H9 (cell line): ENCODE measurements around the gene IL17REL. TPM values are rescaled to one million over a fixed set of nuclear protein-coding genes. Genes with fewer than 3 reads are reported as not detected.
"Not testable (repeated sequence)": the region's sequence is repeated elsewhere in the genome, so short reads cannot be mapped to it uniquely, and the experiment has no call there.

Source experiments
- DNase-seq: peaks from one replicate; pipeline ENCODE4 v3.0.0-alpha.2; 2017
- H2AFZ ChIP-seq: one replicate; pipeline ENCODE4 v1.6.1; 2013; ENCODE audit warnings: mild to moderate bottlenecking, low read length, control low read depth, moderate library complexity
- H2AK5ac ChIP-seq: 2 replicates; pipeline ENCODE4 v1.6.1; 2013; ENCODE audit warnings: low read length, control low read depth, mixed read lengths; ENCODE audit not compliant: insufficient read length
- H2BK120ac ChIP-seq: one replicate; pipeline ENCODE4 v1.6.1; 2013; ENCODE audit warnings: low read depth, mild to moderate bottlenecking, low read length, control low read depth, inconsistent platforms; ENCODE audit not compliant: poor library complexity, severe bottlenecking
- H2BK12ac ChIP-seq: 2 replicates; pipeline ENCODE4 v1.6.1; 2013; ENCODE audit warnings: low read length, control low read depth, mixed read lengths, low read depth; ENCODE audit not compliant: insufficient read length
- H2BK15ac ChIP-seq: 2 replicates; pipeline ENCODE4 v1.6.1; 2013; ENCODE audit warnings: low read depth, low read length, control low read depth
- H2BK20ac ChIP-seq: one replicate; pipeline ENCODE4 v1.6.1; 2013; ENCODE audit warnings: low read depth, mild to moderate bottlenecking, low read length, control low read depth, inconsistent platforms; ENCODE audit not compliant: poor library complexity, severe bottlenecking
- H2BK5ac ChIP-seq: 2 replicates; pipeline ENCODE4 v1.6.1; 2013; ENCODE audit warnings: low read length, control low read depth, mixed read lengths; ENCODE audit not compliant: insufficient read length
- H3K14ac ChIP-seq: 2 replicates; pipeline ENCODE4 v1.6.1; 2013; ENCODE audit warnings: low read length, control low read depth; ENCODE audit not compliant: insufficient read depth
- H3K18ac ChIP-seq: 2 replicates; pipeline ENCODE4 v1.6.1; 2013; ENCODE audit warnings: low read depth, mild to moderate bottlenecking, mixed read lengths, low read length, control low read depth; ENCODE audit not compliant: insufficient read length
- H3K23ac ChIP-seq: 2 replicates; pipeline ENCODE4 v1.6.1; 2013; ENCODE audit warnings: low read length, control low read depth, mixed read lengths, low read depth; ENCODE audit not compliant: insufficient read length
- H3K23me2 ChIP-seq: 2 replicates; pipeline ENCODE4 v1.6.1; 2013; ENCODE audit warnings: low read depth, mild to moderate bottlenecking, mixed read lengths, low read length, control low read depth; ENCODE audit not compliant: insufficient read length, poor library complexity, severe bottlenecking
- H3K27ac ChIP-seq: 2 replicates; pipeline ENCODE4 v1.5.1; 2013; ENCODE audit warnings: low read length, control low read depth, mixed read lengths, low read depth; ENCODE audit not compliant: insufficient read length
- H3K27me3 ChIP-seq: 2 replicates; pipeline ENCODE4 v1.6.1; 2013; ENCODE audit warnings: low read length, control low read depth, inconsistent platforms; ENCODE audit not compliant: insufficient read depth
- H3K4ac ChIP-seq: 2 replicates; pipeline ENCODE4 v1.6.1; 2013; ENCODE audit warnings: low read depth, mild to moderate bottlenecking, control low read depth, inconsistent platforms, low read length, moderate library complexity
- H3K4me1 ChIP-seq: 2 replicates; pipeline ENCODE4 v1.6.1; 2013; ENCODE audit warnings: low read length, control low read depth, inconsistent platforms; ENCODE audit not compliant: insufficient read depth
- H3K4me2 ChIP-seq: 2 replicates; pipeline ENCODE4 v1.6.1; 2013; ENCODE audit warnings: low read length, control low read depth, mixed read lengths; ENCODE audit not compliant: insufficient read length, insufficient read depth
- H3K56ac ChIP-seq: 2 replicates; pipeline ENCODE4 v1.6.1; 2013; ENCODE audit warnings: low read depth, mild to moderate bottlenecking, mixed read lengths, low read length, control low read depth; ENCODE audit not compliant: insufficient read length
- H3K79me1 ChIP-seq: 2 replicates; pipeline ENCODE4 v1.6.1; 2013; ENCODE audit warnings: low read depth, mild to moderate bottlenecking, moderate library complexity, low read length, control low read depth, inconsistent platforms; ENCODE audit not compliant: insufficient read depth, poor library complexity, severe bottlenecking
- H3K79me2 ChIP-seq: 2 replicates; pipeline ENCODE4 v1.6.1; 2013; ENCODE audit warnings: low read length, control low read depth, inconsistent platforms; ENCODE audit not compliant: insufficient read depth
- H3K9ac ChIP-seq: 2 replicates; pipeline ENCODE4 v1.6.1; 2013; ENCODE audit warnings: low read length, control low read depth, mixed read lengths; ENCODE audit not compliant: insufficient read length; ENCODE audit errors: extremely low read depth
- H3K9me3 ChIP-seq: one replicate; pipeline ENCODE4 v1.6.1; 2013; ENCODE audit warnings: low read depth, low read length, inconsistent platforms; ENCODE audit not compliant: control insufficient read depth
- H3T11ph ChIP-seq: one replicate; pipeline ENCODE4 v1.6.1; 2013; ENCODE audit warnings: mild to moderate bottlenecking, low read length, control low read depth, inconsistent platforms
- H4K20me1 ChIP-seq: one replicate; pipeline ENCODE4 v1.6.1; 2013; ENCODE audit not compliant: control insufficient read depth, insufficient read length, insufficient read depth
- H4K5ac ChIP-seq: 2 replicates; pipeline ENCODE4 v1.6.1; 2013; ENCODE audit warnings: low read depth, mild to moderate bottlenecking, mixed read lengths, low read length, control low read depth; ENCODE audit not compliant: insufficient read length
- H4K8ac ChIP-seq: replicated peaks from 2 replicates; pipeline ENCODE4 v1.6.1; 2013; ENCODE audit warnings: low read length, control low read depth, mixed read lengths, low read depth; ENCODE audit not compliant: insufficient read length
- H4K91ac ChIP-seq: 2 replicates; pipeline ENCODE4 v1.6.1; 2013; ENCODE audit warnings: low read depth, mild to moderate bottlenecking, moderate library complexity, mixed read lengths, low read length, control low read depth; ENCODE audit not compliant: insufficient read length
- H3K27ac Mint-ChIP-seq, 3 experiments: 2 replicates in 2 of 3; 3 replicates in 1 of 3; pipeline ENCODE4 v1.8.0; 2020 to 2021; ENCODE audit warnings: mixed read lengths in 3 of 3, mild to moderate bottlenecking in 1 of 3, moderate library complexity in 1 of 3
- H3K27me3 Mint-ChIP-seq: 2 replicates; pipeline ENCODE4 v1.8.0; 2021; ENCODE audit warnings: low read depth, mild to moderate bottlenecking, moderate library complexity, mixed read lengths
- H3K36me3 Mint-ChIP-seq, 3 experiments: 2 replicates in 2 of 3; 3 replicates in 1 of 3; pipeline ENCODE4 v1.8.0; 2020 to 2021; ENCODE audit warnings: low read depth in 3 of 3, mixed read lengths in 3 of 3; ENCODE audit not compliant: insufficient read depth in 1 of 3
- H3K4me1 Mint-ChIP-seq, 2 experiments: 2 replicates each; pipeline ENCODE4 v1.8.0; 2020; ENCODE audit warnings: mixed read lengths in 2 of 2
- H3K4me3 Mint-ChIP-seq, 2 experiments: 2 replicates in 1 of 2; 3 replicates in 1 of 2; pipeline ENCODE4 v1.8.0; 2020 to 2021; ENCODE audit warnings: mild to moderate bottlenecking in 2 of 2, mixed read lengths in 2 of 2, moderate library complexity in 1 of 2
- H3K9me3 Mint-ChIP-seq, 2 experiments: 2 replicates in 1 of 2; 3 replicates in 1 of 2; pipeline ENCODE4 v1.8.0; 2020; ENCODE audit warnings: mild to moderate bottlenecking in 2 of 2, mixed read lengths in 2 of 2, moderate library complexity in 1 of 2
- WGBS: extraction: QIAGEN DNeasy Blood & Tissue Kit; methylation state at CpG from one replicate; pipeline ENCODE4 v1.1.7; 2013; ENCODE audit warnings: missing lambda C conversion rate, low lambda C conversion rate, mixed read lengths; ENCODE audit not compliant: insufficient read length; ENCODE audit errors: extremely low coverage; 5-methylcytosine and 5-hydroxymethylcytosine counted together
- total RNA-seq: library from RNA; stranded (reverse); gene quantifications from 2 replicates; pipeline ENCODE4 v1.2.1, GENCODE V29; 2021
- TF ChIP-seq, protein P1 (sequence below): fragments of 200-600 bp; sonication (generic); conservative IDR thresholded peaks from 3 replicates; pipeline ENCODE4 v1.8.0; 2021; ENCODE audit warnings: antibody characterized with exemption, mild to moderate bottlenecking

Gene IL17REL
- total RNA-seq, 1 experiment from 2014 or later: 0.20 TPM

GRCh38 chr22:49991167-49991566 lies 21.4 kb downstream of the IL17REL start:
- Histone ChIP-seq H3K23me2 (no peaks in the 10 kb centered on the region), H3K4me1 (no peaks in the 10 kb centered on the region), H3K14ac (no peak overlapping the region), H2AK5ac (no peak overlapping the region), H2BK15ac (no peak overlapping the region), H2BK12ac (no peak overlapping the region), H4K91ac (no peak overlapping the region), H2BK20ac (no peak overlapping the region), H3K79me2 (no peaks in the 10 kb centered on the region), H3K56ac (no peak overlapping the region), H2BK120ac (no peak overlapping the region), H3K27ac (no peak overlapping the region), H3K4me2 (no peak overlapping the region), H3K27me3 (no peaks in the 10 kb centered on the region), H4K8ac (no peak overlapping the region), H3K4ac (no peak overlapping the region), H3K9ac (no peak overlapping the region), H3K18ac (no peak overlapping the region), H3K23ac (no peak overlapping the region), H3K79me1 (no peaks in the 10 kb centered on the region), H4K5ac (no peak overlapping the region), H3T11ph (no peak overlapping the region), H4K20me1 (no peaks in the 10 kb centered on the region), H3K9me3 (no peaks in the 10 kb centered on the region), H2BK5ac (no peak overlapping the region), H2AFZ (no peak overlapping the region)
- Mint-ChIP-seq H3K27ac (no peak overlapping the region), H3K4me1 (peaks cover 3% of the 10 kb centered on the region in 2 experiments; a peak in 1 of 4 replicates), H3K27me3 (peaks cover 56% of the 10 kb centered on the region), H3K9me3 (peaks cover 34 to 39% of the 10 kb centered on the region in 2 experiments), H3K4me3 (no peak overlapping the region), H3K36me3 (peaks cover 0 to 5% (median 1%) of the 10 kb centered on the region in 3 experiments; a peak in 3 of 7 replicates)
- DNase-seq: no peak
- WGBS: no CpG with 5 or more reads among the region's 6 CpGs
- TF ChIP-seq, protein P1, sequence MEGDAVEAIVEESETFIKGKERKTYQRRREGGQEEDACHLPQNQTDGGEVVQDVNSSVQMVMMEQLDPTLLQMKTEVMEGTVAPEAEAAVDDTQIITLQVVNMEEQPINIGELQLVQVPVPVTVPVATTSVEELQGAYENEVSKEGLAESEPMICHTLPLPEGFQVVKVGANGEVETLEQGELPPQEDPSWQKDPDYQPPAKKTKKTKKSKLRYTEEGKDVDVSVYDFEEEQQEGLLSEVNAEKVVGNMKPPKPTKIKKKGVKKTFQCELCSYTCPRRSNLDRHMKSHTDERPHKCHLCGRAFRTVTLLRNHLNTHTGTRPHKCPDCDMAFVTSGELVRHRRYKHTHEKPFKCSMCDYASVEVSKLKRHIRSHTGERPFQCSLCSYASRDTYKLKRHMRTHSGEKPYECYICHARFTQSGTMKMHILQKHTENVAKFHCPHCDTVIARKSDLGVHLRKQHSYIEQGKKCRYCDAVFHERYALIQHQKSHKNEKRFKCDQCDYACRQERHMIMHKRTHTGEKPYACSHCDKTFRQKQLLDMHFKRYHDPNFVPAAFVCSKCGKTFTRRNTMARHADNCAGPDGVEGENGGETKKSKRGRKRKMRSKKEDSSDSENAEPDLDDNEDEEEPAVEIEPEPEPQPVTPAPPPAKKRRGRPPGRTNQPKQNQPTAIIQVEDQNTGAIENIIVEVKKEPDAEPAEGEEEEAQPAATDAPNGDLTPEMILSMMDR: no peak

DNA sequence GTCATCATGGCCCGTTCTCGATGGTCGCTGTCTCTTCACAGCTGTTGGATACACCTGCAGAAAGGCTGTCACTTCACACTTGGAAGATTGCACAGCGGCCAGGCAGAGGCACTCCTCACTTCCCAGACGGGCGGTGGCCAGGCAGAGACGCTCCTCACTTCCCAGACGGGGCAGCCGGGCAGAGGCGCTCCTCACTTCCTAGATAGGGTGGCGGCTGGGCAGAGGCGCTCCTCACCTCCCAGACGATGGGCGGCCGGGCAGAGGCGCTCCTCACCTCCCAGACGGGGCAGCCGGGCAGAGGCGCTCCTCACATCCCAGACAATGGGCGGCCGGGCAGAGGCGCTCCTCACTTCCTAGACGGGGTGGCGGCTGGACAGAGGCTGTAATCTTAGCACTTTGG lies 22.7 kb downstream of the IL17REL start:
- H2AK5ac ChIP-seq, H3K23ac ChIP-seq, H3K36me3 Mint-ChIP-seq, H2BK15ac ChIP-seq, H3K27me3 ChIP-seq, H3K4me3 Mint-ChIP-seq, H3K4me2 ChIP-seq, DNase-seq, H3K9ac ChIP-seq, H3K23me2 ChIP-seq, H3K9me3 ChIP-seq, H2AFZ ChIP-seq, H3K27ac Mint-ChIP-seq, H2BK12ac ChIP-seq, H2BK120ac ChIP-seq, H2BK20ac ChIP-seq, H3T11ph ChIP-seq, H3K4ac ChIP-seq, H2BK5ac ChIP-seq, H3K79me1 ChIP-seq, H3K4me1 ChIP-seq, H4K5ac ChIP-seq, H4K20me1 ChIP-seq, H3K18ac ChIP-seq, H3K4me1 Mint-ChIP-seq, H4K8ac ChIP-seq, H3K56ac ChIP-seq, H3K14ac ChIP-seq, H3K79me2 ChIP-seq, H4K91ac ChIP-seq, H3K27ac ChIP-seq: not testable (repeated sequence)
- Mint-ChIP-seq H3K27me3 (peaks cover 70% of the 10 kb centered on the region), H3K9me3 (peaks cover 34 to 39% of the 10 kb centered on the region in 2 experiments)
- no CpG with 5 or more reads among the region's 24 CpGs for WGBS
